Midbrain (tissue), 1 donor: ENCODE results near the gene FAM193A.
"Not testable (repeated sequence)": the region's sequence is repeated elsewhere in the genome, so short reads cannot be mapped to it uniquely, and the experiment has no call there.

Source experiments
- DNase-seq: peaks from one replicate; lab custom pipeline; 2025; lab: John Stamatoyannopoulos, UW

FAM193A gene

DNA sequence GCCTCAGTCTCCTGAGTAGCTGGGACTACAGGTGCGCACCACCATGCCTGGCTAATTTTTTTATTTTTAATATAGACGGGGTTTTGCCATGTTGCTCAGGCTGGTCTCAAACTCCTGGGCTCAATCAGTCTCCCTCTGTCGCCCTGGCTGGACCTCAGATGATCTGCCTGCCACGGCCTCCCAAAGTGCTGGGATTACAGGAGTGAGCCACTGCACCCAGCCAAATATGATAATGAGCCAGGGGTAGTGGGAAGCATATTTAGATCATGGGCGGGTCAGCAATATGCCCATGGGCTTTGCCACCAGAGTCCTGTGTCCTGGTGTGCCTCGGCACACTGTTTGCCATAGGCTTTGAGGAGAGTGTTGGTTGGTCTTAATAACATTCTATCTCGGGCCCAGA, 71.8 kb downstream of the FAM193A start:
- no peak for DNase-seq

DNA sequence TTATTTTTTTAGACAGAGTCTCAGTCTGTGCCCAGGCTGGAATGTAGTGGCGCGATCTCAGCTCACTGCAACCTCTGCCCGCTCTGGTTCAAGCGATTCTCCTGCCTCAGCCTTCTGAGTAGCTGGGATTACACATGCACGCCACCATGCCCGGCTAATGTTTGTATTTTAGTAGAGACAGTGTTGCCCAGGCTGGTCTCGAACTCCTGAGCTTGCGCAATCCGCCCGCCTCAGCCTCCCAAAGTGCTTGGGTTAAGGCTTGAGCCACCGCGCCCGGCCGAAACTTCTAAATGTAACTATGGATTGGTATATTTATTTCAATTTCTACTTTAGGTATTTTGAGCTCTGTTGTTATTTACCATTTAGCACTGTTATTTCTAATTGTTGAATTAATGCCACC, 79.4 kb downstream of the FAM193A start:
- no peak for DNase-seq

DNA sequence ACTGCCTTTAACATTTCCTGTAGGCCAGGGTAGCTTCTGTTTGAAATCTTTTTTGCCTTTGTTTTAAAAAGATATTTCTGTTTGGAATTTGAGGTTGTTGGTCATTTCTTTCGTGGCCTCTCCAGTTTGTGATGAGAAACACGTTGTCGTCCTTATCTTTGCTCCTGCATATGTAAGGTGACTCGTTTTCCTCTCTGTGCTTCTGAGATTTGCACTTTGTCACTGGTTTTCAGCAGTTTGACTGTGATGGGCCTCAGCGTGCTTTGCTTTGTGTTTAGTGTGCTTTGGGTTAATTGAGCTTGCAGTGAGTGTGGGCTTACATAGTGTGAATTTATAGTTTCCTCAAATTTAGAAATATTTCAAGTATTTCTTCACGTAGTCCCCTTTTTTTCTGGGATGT, 81.5 kb downstream of the FAM193A start:
- no peak for DNase-seq

DNA sequence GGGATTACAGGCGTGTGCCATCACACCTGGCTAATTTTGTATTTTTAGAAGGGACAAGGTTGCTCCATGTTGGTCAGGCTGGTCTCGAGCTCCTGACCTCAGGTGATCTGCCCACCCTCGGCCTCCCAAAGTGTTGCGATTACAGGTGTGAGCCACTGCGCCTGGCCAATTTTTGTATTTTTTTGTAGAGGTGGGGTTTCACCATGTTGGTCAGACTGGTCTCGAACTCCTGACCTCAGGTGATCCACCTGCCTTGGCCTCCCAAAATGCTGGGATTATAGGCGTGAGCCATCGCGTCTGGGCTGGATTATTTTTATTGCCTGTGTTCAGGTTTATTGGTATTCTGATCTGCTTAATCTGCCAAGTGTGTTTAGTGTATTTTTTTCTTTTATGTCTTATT, 82.3 kb downstream of the FAM193A start:
- DNase-seq, result not testable (repeated sequence)

DNA sequence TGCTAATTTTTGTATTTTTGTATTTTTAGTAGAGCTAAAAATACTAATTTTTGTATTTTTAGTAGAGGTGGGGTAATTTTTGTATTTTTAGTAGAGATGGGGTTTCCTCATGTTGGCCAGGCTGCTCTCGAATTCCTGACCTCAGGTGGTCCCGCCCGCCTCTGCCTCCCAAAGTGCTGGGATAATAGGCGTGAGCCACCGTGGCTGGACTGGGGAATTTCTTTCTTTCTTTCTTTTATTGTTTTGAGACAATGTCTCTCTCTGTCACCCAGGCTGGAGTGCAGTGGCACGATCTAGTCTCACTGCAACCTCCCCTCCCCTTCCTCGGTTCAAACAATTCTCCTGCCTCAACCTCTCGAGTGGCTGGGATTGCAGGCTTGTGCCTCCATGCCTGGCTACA, 83.0 kb downstream of the FAM193A start:
- no peak for DNase-seq

DNA sequence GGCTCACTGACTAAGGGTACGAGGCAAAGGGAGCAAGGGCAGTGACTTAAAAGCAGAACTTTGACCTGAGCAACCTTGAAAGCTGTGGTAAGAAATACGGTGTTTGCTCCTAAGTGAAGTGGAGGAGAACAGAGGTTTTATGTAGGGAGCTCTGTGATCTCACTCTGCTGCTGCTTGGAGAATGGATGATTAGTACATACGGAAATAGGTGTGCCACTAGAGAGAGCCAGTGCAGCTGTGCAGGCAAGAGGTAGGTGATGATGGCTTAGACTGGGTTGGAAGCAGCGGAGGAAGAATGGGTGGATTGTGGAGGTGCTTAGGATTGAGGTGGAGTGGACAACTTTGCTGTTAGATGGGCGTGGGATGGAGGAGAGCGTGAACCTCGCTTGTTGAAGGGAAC, 85.0 kb downstream of the FAM193A start:
- DNase-seq, result no peak

DNA sequence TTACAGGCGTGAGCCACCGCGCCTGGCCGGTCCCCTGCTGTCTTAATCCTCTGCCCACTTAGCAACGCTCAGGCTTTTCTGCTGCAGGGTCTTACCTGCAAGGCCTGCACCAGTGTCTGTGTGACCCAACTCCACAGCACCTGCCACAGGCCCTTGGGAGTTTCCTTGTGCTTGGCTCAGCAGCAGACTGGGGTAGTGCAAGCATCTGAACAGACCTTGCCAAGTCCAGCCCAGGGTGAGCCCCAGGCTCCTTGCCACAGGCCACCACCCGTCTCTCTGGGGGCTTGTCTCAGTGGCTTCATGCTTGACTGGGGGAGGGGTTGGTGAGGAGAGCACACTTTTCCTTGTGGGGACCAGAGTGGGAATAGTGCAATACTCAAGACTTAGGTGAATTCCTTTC, 87.0 kb downstream of the FAM193A start:
- no peak for DNase-seq

DNA sequence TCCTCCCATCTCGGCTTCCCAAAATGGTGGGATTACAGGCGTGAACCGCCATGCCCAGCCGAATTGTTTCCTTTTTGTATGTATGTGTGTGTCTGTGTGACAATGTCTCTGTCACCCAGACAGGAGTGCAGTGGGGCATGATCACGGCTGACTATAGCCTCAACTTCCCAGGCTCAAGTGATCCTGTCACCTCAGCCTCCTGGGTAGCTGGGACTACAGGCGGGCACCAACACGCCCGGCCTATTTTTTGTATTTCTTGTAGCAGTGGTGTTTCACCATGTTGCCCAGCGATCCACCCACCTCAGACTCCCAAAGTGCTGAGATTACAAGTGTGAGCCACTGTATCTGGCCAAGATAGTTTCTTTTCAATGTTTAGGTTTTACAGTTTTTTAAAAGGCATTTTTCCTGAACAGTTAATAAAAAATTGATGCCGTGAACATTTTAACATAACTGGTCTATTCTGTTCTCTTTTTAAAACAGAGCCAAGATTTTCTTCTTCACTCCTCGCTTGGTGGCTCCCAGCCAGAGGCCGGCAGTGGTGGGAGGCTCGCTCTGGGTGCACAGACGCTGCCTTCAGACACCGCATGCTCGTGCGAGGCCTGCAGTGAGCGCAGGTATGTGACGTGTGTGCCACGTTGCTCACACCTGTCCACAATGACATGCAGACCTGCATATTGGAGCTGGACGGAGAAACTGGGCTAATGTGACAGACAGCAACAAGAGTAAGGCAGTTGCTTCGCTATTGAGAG, 88.5 kb downstream of the FAM193A start:
- DNase-seq, result no peak

DNA sequence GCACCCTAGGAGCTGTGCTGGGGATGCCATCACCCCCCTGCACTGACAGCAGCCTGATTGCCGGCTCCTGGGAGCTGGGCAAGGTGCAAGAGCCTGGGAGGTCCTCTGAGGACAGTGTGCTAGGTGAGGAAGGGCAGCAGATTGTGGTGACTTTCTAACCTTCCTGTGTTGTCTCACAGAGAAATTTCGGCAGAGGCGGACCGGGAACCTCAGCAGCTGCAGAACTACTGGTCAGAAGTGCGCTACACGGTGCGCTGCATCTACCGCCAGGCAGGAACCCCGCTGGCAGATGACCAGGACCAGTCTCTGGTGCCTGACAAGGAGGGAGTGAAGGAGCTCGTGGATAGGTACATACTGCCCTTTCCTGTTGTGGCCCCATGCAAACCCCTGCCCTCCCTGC, 89.8 kb downstream of the FAM193A start:
- DNase-seq, result no peak

DNA sequence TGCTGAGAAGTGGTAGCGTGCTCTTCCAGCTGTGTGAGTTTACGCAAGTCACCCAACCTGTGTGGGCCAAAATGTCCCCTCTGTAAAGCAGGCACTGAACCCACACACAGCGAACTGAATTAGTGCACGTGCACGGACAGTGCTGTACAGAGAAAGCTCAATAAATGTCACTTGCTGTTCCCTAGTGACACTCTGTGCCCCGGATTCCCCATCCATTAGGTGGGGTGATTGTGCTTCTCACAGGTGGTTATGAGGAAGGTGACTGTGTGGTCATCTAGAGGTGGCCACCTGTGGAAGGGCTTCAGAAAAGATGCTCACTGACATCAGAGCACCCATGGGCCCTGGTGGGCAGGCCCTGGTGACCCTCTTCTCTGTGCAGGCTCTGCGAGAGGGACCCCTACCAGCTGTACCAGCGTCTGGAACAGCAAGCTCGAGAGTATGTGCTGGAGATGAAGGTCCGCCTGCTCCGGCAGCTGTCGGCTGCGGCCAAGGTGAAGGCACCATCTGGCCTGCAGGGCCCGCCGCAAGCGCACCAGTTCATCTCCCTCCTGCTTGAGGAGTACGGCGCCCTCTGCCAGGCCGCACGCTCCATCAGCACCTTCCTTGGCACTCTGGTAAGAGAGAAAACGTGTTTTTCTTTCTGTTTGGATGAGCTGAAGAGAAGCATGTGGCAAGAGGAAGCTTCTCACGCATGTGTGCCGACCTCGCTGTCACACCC, 94.3 kb downstream of the FAM193A start:
- no peak for DNase-seq

DNA sequence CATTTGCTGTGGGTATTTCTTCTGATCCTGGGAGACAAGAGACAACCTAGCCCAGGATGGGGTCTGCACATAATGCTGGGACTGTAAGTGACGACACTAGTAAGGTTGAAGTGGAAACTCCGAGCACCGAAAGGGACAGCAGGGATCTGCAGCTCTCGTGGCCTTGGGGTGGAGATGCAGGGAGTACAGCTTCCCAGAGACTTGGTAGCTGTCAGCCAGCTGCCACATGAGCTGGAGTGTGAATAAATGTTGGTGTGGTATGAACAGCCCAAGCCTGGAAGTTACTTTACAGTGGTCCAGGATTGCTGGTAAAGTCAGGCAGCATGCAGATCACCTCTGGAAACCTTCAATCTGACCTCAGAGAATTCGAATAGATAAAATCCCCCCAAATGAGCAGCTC, 97.6 kb downstream of the FAM193A start:
- no peak for DNase-seq

DNA sequence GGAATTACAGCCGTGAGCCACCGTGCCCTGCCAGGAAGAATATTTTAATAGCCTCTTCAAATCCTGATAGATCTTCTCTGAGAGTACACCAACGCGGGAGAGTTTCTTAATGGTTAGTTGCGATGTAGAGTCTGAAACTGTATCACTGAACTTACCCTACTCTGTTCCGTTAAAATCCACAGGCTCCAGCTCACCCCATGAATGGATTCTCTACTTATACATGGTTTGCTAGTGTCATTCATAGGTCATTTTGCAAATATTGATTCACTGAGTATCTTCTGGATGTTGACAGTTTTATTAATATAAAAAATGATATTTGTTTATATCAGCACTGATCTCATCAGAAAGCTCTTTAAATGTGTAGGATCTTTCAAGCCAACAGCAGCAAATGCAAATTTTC, 99.9 kb downstream of the FAM193A start:
- DNase-seq, result no peak

DNA sequence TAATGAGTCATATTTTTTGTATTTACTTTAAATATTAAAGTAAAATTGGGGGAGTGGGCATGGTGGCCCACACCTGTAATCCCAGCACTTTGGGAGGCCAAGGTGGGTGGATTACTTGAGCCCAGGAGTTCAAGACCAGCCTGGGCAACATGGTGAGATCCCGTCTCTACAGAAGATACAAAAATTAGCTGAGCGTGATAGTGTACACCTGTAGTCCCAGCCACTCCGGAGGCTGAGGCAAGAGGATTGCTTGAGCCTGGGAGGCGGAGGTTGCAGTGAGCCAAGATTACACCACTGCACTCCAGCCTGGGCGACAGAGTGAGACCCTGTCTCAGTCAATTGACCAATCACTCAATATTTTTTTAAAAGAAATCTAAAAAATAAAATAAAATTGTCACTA, 100.5 kb downstream of the FAM193A start:
- DNase-seq, result not testable (repeated sequence)

DNA sequence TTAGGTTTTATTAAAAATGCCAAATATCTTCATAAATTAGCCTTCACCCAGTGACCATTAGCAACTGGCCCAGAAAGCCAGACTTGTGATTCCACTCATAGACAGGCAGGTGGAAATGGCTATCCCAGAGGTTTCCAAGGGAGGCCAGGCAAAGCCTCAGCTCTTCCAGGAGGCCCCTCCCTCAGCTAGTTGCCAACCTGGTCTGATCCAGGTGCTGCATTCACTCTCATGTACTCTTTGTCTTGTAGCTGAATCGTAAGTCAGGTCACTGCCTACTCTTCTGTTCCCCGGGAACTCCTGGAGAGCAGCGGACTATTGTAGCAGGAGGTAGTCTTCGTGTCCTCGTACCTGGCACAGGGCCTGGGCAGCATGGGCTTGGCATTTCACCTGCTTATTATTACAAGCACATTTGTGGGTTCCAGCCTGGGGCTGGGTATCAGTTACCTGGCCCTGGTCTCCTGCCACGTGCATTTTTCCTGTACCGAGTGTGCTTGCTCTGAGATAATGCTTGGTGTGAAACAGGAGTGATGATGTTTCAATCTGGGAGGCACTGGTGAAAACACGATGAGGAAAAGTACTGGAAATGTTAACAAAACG, 101.6 kb downstream of the FAM193A start:
- DNase-seq, result no peak

DNA sequence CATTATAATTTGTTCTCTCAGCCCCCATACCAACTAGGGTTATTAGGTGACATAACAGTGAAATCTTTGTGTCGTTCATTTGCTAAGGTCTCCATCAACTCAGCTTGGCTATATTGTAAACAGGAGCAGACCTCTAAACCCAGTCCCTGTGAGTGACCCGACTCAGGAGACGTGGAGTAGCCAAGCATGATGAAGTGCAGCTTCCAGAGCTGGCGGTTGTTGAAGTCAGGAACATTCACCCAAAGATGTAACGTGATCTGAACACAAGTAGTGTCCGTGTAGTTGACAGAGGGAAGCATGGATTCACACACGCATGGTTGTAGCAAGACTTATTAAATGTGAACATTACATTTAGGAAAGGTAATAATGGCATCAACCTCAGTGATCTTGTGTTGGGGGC, 102.3 kb downstream of the FAM193A start:
- DNase-seq, result no peak

DNA sequence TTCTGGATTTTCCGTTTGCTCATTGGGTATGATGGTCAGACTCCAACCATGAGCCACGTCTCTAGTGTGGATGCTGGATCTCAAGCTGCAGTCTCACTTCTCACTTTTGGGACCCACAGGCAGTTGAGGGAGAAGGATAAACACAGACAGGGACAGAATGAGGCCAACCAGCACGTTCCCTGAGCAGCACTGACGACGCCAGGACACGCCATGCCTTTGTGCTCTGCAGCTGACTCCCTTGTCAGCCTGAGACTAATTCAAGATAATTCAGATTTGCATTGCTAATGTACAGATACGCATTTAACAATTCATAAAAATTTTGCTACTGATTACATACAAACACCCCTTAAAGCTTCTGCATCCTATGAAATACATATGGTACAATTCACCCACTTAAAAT, 106.5 kb downstream of the FAM193A start:
- no peak for DNase-seq

DNA sequence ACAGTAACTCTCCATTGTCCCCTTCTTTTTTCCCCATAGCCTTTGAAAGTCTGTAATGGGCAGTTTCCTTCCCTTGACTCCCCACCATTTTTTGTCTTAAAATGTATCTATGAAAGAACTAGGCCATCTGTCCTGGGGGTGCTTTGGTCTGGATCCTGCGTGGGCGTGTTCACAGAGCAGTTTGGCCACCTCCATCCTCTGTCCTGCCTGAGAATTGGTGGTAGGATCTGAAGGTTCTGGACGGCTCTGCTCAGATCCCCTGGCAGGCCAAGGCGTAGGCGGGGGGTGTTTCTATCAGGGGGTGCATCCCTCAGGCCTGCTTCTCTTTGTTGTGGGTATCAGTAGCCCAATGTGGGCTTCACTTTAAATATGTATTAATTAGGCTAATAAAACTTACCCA, 107.1 kb downstream of the FAM193A start:
- no peak for DNase-seq

DNA sequence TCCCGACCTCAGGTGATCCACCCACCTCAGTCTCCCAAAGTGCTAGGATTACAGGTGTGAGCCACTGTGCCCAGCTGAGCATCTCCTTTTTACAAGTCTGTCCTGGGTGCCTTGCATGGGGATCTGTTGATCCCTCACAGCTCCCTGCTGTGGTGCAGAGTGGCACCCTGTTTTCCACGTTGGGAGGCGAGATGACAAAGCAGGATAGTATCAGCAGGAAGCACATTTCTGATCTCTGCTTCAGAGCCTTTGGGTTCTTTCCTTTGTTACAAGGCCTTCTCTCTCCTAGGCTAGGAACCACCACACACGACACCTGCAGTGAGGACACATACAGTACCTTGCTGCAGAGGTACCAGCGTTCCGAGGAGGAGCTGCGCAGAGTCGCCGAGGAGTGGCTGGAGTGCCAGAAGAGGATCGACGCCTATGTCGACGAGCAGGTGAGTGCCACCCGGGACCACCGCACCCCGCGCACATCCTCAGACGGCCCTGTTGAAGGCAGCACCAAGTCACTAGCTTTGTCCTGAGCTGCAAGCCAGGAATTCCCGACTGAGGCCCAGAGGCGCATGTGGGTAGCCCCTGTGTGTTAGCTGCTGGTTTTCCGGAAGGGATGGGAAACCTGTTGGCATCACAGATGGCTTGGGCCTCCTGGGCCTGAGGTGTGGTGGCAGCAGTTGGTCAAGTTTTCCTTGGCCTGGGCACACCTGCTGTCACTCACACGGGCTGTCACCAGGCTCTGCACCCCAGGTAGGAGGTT, 110.1 kb downstream of the FAM193A start:
- no peak for DNase-seq

DNA sequence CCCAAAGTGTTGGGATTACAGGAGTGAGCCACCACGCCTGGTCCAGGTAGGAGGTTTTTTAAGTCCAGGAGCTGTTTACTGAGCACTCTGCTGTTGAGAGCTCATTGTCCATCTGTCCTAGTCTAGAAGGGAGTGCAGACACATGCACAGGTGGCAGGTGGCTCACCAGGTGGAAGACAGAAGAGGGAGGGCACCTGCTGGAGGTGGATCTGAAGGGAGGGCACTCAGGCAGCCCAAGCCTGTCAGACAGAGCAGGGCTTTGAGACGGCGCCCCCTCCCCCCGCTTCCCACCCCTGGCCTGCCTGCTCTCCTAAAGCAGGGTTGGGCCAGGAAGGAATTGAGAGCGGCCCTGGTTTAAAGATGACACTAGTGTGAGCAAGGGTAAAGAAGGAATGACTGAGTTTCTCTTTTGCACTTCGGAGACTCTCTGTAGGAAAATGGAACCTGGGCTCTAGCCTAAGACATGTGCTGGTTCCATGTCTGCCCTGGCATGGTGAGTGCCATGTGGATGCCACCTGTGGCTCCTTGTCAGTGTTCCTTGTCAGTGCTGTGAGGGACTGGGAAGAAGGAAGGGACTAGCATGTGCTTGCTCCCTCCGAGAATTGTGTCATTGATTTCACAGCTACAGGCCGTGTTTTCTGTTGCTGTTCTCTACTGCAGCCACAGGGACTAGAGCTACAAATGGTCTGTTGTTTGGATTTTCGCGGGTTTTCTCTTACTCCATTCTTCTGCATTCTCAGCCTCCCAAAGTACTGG, 111.1 kb downstream of the FAM193A start:
- no peak for DNase-seq

DNA sequence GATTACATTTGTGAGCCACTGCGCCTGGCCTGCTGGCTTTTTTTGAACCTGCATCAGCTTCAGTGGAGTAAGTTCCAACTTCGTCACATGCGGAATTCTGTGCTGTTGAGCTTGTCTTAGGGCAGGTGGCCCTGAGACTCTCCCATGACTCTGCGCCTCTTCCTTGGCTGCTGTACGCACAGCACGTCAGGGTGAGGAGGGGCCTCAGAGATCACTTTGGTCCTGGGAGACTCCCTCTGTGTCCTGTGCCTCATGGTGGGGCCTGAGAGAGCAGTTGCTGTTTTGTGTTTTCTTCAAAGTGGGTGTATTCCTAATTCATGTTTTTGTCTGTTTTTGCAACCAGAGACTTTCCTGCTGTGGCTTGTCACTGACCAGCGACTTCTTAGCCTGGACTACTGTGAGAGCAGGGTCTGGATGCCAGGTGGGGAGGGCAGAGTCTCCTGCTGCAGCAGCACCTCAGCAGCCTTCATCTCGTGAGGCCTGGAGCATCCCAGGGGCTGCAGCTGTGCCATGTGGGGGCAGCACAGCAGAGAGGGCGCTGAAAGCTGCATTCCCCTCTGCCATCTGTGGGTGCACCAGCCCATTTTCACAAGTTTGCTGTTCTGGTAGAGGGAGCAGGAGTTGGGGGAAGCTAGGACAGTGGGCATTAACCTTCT, 111.8 kb downstream of the FAM193A start:
- no peak for DNase-seq

DNA sequence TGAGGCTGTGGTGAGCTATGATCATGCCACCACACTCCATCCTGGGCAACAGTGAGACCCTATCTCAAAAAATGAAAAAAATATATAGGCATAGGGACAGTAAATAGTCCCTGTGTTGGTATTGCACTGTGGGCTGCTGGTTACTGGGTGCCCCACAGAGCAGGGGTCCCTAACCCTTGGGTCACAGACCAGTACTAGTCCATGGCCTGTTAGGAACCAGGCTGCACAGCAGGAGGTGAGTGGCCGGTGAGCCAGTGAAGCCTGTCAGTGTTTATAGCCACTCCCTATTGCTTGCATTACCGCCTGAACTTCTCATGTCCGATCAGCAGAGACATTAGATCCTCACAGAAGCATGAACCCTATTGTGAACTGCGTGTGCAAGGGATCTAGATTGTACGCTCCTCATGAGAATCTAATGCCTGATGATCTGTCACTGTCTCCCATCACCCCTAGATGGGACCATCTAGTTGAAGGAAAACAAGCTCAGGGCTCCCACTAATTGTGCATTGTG, 113.2 kb downstream of the FAM193A start:
- no peak for DNase-seq
